ENCODE measurements around the gene NCAM2.

DNA sequence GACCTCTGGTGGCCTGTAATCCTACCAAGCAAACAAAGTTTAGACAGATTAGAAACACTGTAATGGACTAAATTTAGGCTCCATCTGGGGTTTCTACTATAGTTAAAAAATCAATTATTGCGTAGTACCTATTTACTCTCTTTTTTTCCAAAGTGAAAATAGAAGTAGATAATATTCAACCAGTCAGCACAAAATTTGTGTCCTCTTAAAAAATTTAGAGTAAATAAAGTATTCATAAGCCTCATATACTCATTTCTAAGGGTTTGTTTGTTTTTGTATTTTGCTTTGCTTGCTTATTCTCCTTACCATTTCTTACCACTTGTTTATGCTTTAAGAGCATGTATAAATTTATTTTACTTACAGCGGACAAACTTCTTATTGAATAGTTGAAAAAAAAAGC, 54.5 kb downstream of the NCAM2 start:
- TF ChIP-seq, protein P1, sequence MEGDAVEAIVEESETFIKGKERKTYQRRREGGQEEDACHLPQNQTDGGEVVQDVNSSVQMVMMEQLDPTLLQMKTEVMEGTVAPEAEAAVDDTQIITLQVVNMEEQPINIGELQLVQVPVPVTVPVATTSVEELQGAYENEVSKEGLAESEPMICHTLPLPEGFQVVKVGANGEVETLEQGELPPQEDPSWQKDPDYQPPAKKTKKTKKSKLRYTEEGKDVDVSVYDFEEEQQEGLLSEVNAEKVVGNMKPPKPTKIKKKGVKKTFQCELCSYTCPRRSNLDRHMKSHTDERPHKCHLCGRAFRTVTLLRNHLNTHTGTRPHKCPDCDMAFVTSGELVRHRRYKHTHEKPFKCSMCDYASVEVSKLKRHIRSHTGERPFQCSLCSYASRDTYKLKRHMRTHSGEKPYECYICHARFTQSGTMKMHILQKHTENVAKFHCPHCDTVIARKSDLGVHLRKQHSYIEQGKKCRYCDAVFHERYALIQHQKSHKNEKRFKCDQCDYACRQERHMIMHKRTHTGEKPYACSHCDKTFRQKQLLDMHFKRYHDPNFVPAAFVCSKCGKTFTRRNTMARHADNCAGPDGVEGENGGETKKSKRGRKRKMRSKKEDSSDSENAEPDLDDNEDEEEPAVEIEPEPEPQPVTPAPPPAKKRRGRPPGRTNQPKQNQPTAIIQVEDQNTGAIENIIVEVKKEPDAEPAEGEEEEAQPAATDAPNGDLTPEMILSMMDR (IDR thresholded peaks at IDR 0.05) = no peak
- TF ChIP-seq EP300 (IDR thresholded peaks at IDR 0.05) = no peak
- TF ChIP-seq POLR2AphosphoS5 (IDR thresholded peaks at IDR 0.05) = no peak
